ENCODE data around the gene SHC3.

SHC3 gene

DNA sequence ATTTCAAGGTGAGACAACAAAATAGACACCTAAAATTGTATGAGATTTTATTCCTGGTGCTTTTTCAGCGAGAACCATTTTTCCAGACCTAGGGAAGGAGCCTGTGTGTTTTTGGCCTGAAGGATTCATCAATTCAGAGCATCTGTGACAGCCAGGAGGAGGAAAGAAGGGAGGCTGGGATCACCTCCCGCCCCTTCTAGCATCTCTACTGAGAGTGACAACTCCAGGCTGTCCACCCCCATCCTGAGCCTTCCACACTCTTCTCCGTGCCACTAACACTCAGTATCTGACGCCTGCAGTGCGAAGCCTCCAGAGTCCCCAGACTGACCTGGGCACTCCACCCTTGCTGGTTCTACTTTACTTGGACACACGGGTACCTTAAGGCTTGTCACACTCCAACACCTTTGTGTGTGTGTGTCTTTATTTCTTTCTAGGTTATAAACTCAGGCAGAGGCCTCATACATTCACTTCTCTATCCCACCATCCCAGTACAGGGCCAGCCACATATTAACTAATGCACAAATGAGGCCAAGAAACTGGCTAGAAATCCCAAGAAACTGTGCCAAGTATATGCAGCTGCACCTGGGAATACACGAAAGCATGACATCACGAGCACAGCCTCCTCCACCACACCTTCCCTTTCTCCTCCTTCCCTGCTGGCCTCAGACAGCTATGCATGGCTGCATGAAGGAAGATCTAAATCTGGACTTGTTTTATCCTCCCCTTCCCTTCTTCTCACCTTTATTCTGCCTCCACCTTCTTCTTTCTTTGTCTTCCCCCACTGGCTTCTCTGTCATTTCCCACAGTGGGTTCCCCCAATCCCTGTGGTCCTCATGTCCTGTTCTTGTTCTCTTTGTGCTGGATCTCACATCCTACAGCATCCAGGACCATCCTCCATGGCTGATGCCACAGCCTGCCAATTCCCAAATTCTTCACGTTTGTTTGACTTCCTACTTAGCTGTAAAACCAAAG lies 171.3 kb downstream of the SHC3 start:
- no peak for TF ChIP-seq CTCF (conservative IDR thresholded peaks at IDR 0.05)

DNA sequence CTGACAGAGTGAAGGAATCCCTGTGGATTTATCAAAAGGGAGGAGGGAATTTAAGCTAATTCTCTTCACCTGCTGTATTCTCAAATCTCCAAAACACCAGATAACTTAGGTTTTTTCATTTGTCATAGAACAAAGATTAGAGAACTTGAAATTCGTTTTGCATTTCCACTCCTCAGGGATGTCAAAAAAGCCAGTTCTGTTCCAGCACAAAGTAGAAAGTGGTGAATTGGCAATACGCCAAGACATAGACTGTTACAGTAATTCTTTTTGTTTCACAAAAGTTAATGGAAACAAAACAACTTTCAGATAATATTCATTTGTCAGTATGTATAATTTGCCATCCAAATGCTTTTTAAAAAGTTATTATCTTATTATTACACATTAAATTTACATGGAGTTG lies 172.4 kb downstream of the SHC3 start:
- no peak overlapping the region for H3K27ac ChIP-seq
- TF ChIP-seq CTCF (conservative IDR thresholded peaks at IDR 0.05): no peak

More for the DNA sequence above, 171.3 kb downstream of the SHC3 start:
- no peak overlapping the region for H3K27ac ChIP-seq

DNA sequence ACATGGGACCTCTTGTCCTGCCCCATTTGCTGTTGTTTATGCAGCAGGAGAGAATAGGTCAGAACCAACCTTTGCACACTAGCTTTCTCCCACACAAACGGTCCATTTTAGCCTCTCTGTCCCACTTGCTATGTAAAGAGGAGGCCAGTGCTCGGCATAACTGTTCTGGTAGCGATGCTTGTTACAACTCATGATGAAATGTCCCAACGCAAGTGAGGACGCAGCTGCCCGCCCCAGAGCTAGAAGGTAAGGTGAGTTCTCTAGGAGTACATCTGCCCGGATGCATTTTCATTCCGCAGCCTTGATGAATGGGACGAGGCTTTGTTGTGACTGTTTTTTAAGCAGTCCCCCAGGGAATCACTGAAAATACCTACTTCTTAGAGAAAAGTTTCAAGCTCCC lies 173.3 kb downstream of the SHC3 start:
- H3K27ac ChIP-seq: no peak overlapping the region
- TF ChIP-seq CTCF (conservative IDR thresholded peaks at IDR 0.05): no peak

DNA sequence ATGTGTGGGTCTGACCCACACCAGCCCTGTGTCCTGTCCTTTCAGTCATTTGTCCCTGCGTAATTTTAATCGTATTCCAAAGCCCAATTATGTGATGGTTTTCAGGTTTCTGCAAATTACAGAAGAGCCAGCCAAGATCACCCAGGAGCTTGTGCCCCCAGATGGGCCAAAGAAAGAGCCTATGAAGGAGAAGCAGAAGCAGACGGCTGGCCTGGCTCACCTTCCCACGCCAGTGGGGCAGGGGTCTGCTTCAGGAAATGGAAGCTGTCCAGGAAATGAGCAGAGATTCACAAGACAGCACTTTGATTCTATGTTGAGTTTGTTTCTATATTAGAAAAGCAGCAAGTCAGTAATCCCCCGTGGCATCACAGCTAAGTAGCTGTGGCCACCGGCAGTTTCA lies 175.6 kb downstream of the SHC3 start:
- H3K27ac ChIP-seq: no peak overlapping the region
- TF ChIP-seq CTCF (conservative IDR thresholded peaks at IDR 0.05): no peak

- H3K27ac ChIP-seq: no peak overlapping the region
- TF ChIP-seq CTCF (conservative IDR thresholded peaks at IDR 0.05): no peak
These were observed 176.6 kb downstream of the SHC3 start for GRCh38 chr9:89001917-89002540.

DNA sequence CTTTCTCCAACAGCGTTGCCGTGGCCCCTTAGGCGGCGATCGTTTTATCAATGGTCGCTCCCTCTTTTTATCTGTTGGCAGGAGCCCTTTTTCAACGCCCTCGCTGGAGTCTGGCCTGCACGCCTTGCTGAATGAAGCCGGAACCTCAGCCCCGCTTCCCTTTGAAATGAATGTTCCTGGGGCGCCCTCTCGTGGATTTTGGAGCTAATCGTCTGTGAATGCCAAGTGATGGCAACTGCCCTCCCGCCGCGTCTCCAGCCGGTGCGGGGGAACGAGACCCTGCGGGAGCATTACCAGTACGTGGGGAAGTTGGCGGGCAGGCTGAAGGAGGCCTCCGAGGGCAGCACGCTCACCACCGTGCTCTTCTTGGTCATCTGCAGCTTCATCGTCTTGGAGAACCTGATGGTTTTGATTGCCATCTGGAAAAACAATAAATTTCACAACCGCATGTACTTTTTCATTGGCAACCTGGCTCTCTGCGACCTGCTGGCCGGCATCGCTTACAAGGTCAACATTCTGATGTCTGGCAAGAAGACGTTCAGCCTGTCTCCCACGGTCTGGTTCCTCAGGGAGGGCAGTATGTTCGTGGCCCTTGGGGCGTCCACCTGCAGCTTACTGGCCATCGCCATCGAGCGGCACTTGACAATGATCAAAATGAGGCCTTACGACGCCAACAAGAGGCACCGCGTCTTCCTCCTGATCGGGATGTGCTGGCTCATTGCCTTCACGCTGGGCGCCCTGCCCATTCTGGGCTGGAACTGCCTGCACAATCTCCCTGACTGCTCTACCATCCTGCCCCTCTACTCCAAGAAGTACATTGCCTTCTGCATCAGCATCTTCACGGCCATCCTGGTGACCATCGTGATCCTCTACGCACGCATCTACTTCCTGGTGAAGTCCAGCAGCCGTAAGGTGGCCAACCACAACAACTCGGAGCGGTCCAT lies 177.4 kb downstream of the SHC3 start:
- TF ChIP-seq CTCF (conservative IDR thresholded peaks at IDR 0.05): peak; percentile 84
- peak overlapping the region; percentile 40 for H3K27ac ChIP-seq

Data from VCaP (cell line).